ENCODE measurements around the gene ALKAL2. TPM values are rescaled to one million over a fixed set of nuclear protein-coding genes. Genes with fewer than 3 reads are reported as not detected.
"Not testable (repeated sequence)": the region's sequence is repeated elsewhere in the genome, so short reads cannot be mapped to it uniquely, and the experiment has no call there.

ALKAL2 gene, protein sequence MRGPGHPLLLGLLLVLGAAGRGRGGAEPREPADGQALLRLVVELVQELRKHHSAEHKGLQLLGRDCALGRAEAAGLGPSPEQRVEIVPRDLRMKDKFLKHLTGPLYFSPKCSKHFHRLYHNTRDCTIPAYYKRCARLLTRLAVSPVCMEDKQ
- 1 to 10 TPM; 3.1 to 8.9 TPM for total RNA-seq
- polyA plus RNA-seq (ENCODE audit: insufficient read length in 6 of 6) = 10 to 100 TPM in 2 of 6 donors, 1 to 10 TPM in 4; 6.9 to 20.5 (median 9.2) TPM
- long read RNA-seq, donor 1, partial matches to known transcripts = 0 of 5 reads
- long read RNA-seq, donor 1, other reads (novel, unspliced or antisense) = 0 of 5 reads
- long read RNA-seq, donor 2, partial matches to known transcripts = 0 of 4 reads
- long read RNA-seq, donor 2, other reads (novel, unspliced or antisense) = 0 of 4 reads
- long read RNA-seq, donor 3 = 0 reads
- long read RNA-seq, donor 4, partial matches to known transcripts = 0 of 4 reads
- long read RNA-seq, donor 4, other reads (novel, unspliced or antisense) = 3 of 4 reads
- long read RNA-seq, donor 5 = 0 reads
- long read RNA-seq, donor 6, partial matches to known transcripts = 0 of 1 reads
- long read RNA-seq, donor 6, other reads (novel, unspliced or antisense) = 0 of 1 reads
- long read RNA-seq, donor 7 = 0 reads
- long read RNA-seq, donor 8 = 0 reads
- long read RNA-seq, donor 9 = 0 reads
- long read RNA-seq, donor 10 = 0 reads
- long read RNA-seq, donor 11, partial matches to known transcripts = 0 of 1 reads
- long read RNA-seq, donor 11, other reads (novel, unspliced or antisense) = 0 of 1 reads
- long read RNA-seq, donor 12, partial matches to known transcripts = 0 of 3 reads
- long read RNA-seq, donor 12, other reads (novel, unspliced or antisense) = 0 of 3 reads

- TF ChIP-seq CTCF (IDR thresholded peaks at IDR 0.05) = no peak
- H3K4me3 ChIP-seq = peak within 1 kb of the TSS; percentile 36 to 50
- ATAC-seq (peak; percentile 19), DNase-seq (peak in 1 of 4 donors; percentile 73)
- peaks cover 4 to 76% of the 10 kb centered on the region in 2 donors for H3K27me3 ChIP-seq
- H3K27ac ChIP-seq = no peak within 1 kb of the TSS
- H3K4me1 ChIP-seq = peaks cover 2 to 34% of the 10 kb centered on the region in 2 donors
- no peaks in the 10 kb centered on the region for H3K9me3 ChIP-seq
- peaks cover 0 to 2% of the 10 kb centered on the region in 2 donors for H3K36me3 ChIP-seq
- intact Hi-C loops (cut with DNase I) = no loop called here
Measured at GRCh38 chr2:287911-288757, at the start of gene ALKAL2. Gene ALKAL2 (minus strand): TSS chr2:288091. CDS start chr2:287835, 256 bp downstream.

GRCh38 chr2:336949-337348 lies 49.1 kb upstream of the ALKAL2 start:
- H3K36me3 ChIP-seq; ATAC-seq; DNase-seq; H3K4me1 ChIP-seq; H3K4me3 ChIP-seq; H3K27me3 ChIP-seq; H3K27ac ChIP-seq; intact Hi-C loops (cut with DNase I): not testable (repeated sequence)
- peaks cover 0 to 38% of the 10 kb centered on the region in 2 donors for H3K9me3 ChIP-seq

DNA sequence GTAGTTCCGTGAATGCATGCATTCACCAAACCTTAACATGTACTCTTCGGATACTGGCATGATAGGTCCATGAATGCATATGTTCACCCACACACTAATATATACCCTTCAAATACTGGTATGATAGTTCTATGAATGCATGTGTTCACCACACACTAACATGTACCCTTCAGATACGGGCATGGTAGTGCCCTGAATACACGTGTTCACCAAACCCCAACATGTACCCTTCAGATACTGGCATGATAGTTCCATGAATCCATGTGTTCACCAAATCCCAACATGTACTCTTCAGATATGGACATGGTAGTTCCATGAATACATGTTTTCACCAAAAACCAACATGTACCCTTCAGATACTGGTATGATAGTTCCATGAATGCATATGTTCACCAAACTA lies 48.5 kb upstream of the ALKAL2 start:
- intact Hi-C loops (cut with DNase I) = no loop called here
- Histone ChIP-seq H3K9me3 (peaks cover 0 to 38% of the 10 kb centered on the region in 2 donors), H3K4me3 (no peak overlapping the region), H3K27ac (no peak overlapping the region), H3K27me3 (no peaks in the 10 kb centered on the region), H3K4me1 (no peaks in the 10 kb centered on the region), H3K36me3 (no peaks in the 10 kb centered on the region)
- no peak for ATAC-seq
- no peak for TF ChIP-seq CTCF (IDR thresholded peaks at IDR 0.05)
- DNase-seq = no peak

- Histone ChIP-seq H3K9me3 (peaks cover 0 to 24% of the 10 kb centered on the region in 2 donors), H3K27me3 (peaks cover 0 to 5% of the 10 kb centered on the region in 2 donors), H3K4me3 (no peak overlapping the region), H3K4me1 (no peaks in the 10 kb centered on the region), H3K36me3 (no peaks in the 10 kb centered on the region), H3K27ac (no peak overlapping the region)
- ATAC-seq (no peak), DNase-seq (no peak)
- TF ChIP-seq CTCF (IDR thresholded peaks at IDR 0.05) = no peak
- intact Hi-C loops (cut with DNase I) = no loop called here
Measured at GRCh38 chr2:332592-332991, 44.7 kb upstream of the ALKAL2 start.

GRCh38 chr2:328761-329160 lies 40.9 kb upstream of the ALKAL2 start:
- intact Hi-C loops (cut with DNase I) = no loop called here
- DNase-seq = no peak
- no peak for ATAC-seq
- Histone ChIP-seq H3K36me3 (no peaks in the 10 kb centered on the region), H3K9me3 (peaks cover 0 to 12% of the 10 kb centered on the region in 2 donors), H3K27ac (no peak overlapping the region), H3K4me1 (no peaks in the 10 kb centered on the region), H3K27me3 (peaks cover 0 to 5% of the 10 kb centered on the region in 2 donors), H3K4me3 (no peak overlapping the region)
- no peak for TF ChIP-seq CTCF (IDR thresholded peaks at IDR 0.05)
